Fibroblast of skin of abdomen (primary cell): Measurements from ENCODE around the gene ISLR2.

ENCODE experiments used
- DNase-seq: peaks from one replicate; pipeline ENCODE4 v3.0.0-alpha.2; 2013

Gene ISLR2

GRCh38 chr15:74129586-74130154 lies 716 bp upstream of the ISLR2 start:
- no peak for DNase-seq

GRCh38 chr15:74130849-74131627 lies 652 bp downstream of the ISLR2 start:
- no peak for DNase-seq

- DNase-seq: no peak
Measured at GRCh38 chr15:74131628-74132413, 1.4 kb downstream of the ISLR2 start.

GRCh38 chr15:74132681-74133651 lies 2.6 kb downstream of the ISLR2 start:
- DNase-seq: no peak

- DNase-seq: no peak
Measured at GRCh38 chr15:74133694-74134386, 3.5 kb downstream of the ISLR2 start.

GRCh38 chr15:74134387-74135027 lies 4.1 kb downstream of the ISLR2 start:
- DNase-seq: no peak

GRCh38 chr15:74135041-74135565 lies 4.7 kb downstream of the ISLR2 start:
- DNase-seq: no peak

DNA sequence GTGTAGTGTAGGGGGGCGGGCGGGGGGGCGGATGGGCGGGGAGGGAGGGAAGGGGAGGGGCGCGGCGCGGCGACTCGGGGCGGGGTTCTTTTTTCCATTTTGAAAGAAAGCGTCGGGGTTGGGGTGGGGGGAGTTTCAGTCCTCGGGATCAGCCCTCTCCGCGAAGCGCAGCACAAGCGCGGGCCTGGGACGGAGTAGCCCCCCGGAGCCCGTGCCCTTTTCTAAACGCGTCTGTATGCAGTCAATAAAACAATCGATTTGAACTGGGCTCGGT lies 6.1 kb downstream of the ISLR2 start:
- no peak for DNase-seq

GRCh38 chr15:74136814-74137536 lies 6.6 kb downstream of the ISLR2 start:
- no peak for DNase-seq

GRCh38 chr15:74137537-74137894 lies 7.1 kb downstream of the ISLR2 start:
- DNase-seq: no peak

DNA sequence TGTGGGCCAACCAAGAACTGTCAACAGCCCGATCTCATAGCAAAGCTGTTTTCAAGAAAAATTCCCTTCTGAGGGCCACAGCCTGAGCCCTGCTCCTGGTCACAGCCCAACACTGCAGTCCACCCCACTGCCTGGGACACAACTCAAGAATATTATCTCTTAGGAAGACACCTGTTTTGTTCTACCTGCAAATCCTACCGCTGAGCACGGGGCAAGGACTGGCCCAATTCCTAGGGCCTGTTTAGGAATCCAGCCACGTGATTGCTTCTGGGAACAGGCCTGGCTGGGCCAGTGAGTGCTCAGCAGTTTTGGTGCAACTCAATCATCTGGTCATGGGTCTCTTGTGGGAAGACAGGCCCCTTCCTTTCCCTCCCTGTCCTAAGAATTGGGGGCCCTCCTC lies 8.3 kb downstream of the ISLR2 start:
- DNase-seq: no peak

DNA sequence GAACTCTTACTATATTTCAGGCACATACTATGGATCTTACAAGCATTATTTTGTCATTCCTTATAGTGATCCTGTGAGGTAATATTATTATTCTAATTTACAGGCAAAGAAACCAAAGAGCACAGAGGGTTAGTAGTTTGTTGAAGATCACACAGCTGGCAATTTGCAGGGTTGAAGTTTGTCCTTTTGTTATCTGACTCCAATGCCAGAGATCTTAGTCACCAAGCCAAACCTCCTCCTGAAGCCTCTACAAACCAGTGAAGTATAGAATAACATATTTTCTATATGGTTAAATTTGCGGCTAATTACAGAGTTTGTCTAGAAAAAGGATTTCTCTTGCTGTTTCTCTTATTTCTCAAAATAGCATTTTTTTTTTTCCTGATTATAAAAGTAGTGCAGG lies 11.2 kb downstream of the ISLR2 start:
- no peak for DNase-seq

DNA sequence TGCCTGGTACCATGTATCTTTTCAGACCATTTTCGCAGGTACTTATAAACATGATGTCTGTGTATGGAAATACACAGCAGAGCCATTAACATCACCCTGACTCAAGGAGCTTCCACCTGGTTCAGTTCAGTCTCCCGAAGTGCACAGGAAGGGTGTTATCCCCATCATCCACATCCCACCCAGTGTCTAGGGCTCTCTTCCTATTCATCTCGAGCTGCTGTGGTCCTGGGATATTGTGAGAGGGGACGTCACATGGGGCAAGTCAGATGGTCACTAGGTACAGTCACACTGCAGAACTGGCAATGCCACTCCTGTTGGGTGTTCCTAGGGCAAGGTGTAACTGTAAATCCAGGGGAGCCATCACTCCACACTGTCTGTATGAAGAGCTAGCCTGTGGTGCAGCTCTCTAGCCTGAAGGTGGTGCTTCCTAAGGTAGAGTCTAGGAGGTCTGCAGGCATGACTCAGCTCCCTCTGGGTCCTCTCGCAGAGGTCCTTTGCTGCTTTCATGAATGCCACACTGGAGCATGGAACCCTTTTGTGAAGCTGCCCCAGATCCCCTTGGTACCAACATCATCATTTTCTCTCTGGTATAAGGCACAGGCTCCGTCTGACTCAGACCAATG lies 13.9 kb downstream of the ISLR2 start:
- no peak for DNase-seq

DNA sequence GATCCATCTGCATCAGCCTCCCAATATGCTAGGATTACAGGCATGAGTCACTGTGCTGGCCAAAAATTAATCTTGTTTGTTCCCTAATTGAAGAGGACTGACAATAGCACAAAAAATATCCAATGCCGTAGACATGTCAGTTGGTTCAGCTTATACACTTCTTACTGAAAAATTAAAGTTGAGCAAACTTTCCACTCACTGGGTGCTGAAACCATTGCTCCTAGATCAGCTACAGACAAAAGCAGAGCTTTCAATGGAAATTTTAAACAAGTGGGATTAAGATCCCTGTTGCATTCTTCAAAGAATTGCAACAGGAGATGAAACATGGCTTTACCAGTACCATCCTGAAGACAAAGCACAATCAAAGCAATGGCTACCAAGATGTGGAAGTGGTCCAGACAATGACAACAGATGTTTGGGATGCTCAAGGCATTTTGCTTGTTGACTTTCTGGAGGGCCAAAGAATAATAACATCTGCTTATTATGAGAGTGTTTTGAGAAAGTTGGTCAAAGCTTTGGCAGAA lies 16.0 kb downstream of the ISLR2 start:
- DNase-seq: no peak

DNA sequence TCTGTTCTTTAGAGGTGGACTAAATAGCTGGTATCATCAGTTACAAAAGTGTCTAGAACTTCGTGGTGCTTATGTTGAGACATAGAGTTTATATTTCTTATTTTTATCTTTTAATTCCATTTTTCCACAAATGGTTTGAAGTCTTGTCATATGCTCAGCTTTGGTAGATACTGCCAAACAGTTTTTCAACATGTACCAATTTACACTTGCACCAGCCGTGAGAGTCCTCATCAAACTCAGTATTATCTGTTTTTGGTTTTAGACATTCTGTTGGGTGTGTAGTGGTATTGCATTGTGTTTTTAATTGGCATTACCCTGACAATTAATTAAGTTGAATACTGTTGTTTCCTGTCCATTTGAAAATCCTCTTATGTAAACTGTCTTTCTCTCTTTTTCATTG lies 16.7 kb downstream of the ISLR2 start:
- DNase-seq: no peak

- DNase-seq: no peak
Measured at GRCh38 chr15:74155766-74156417, 25.5 kb downstream of the ISLR2 start.

DNA sequence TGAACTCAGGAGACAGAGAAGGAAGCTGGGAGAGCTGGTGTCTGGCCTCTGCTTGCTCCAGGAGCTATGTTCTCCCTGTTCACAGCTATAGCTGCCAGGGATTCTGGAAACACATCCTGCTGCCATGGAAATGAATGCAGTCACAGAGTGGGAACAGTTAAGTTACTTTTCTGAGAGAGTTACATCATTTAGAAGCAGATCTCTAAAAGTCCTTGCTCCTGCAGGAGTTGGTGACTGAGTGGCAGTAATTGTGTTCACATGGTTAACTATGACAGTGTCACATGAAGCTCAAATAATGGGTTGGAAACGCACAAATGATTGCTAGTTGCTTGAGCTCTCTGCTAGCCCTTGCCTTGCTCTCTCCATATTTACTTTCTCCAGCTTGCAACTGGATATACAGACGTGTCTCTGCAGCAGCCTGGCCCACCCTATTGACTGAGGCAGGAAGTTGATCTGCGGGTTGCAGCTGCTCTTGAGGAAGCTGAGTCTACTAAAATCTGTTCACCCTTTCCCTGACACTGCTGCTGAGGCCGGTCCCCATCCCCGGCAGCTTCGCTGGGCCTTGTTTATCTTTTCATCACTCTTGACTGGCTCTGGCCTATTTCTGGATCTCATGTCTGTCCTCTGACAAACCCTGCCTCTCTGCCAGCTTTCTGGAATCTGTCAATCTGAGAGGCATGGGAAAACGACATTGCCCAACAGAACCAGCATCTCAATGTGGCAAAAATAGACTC lies 26.5 kb downstream of the ISLR2 start:
- no peak for DNase-seq
